22Rv1 (cell line): ENCODE data around the gene HOXC12.
A peak's percentile ranks its signal among the peaks of the same experiment; 100 is the strongest.

Experiments used
- CTCF ChIP-seq: fragments of 450-650 bp; IDR thresholded peaks from 2 replicates; pipeline ENCODE4 v1.5.1; 2017; ENCODE audit warnings: mild to moderate bottlenecking
- ZFX ChIP-seq: fragments of 450-650 bp; IDR thresholded peaks from 2 replicates; pipeline ENCODE4 v1.6.1; 2017; ENCODE audit warnings: antibody characterized with exemption, borderline replicate concordance

GRCh38 chr12:53989227-53990113, 34.8 kb downstream of the HOXC12 start:
- TF ChIP-seq CTCF = peak; percentile 88
- no peak for TF ChIP-seq ZFX
